Body of pancreas (tissue), 4 donors: ENCODE data around the gene PLA2G2F. TPM values are rescaled to one million over a fixed set of nuclear protein-coding genes. Genes with fewer than 3 reads are reported as not detected.

Source experiments
- ATAC-seq: fragments of 150-250 bp; one replicate; pipeline ENCODE4 v1.9.1; 2016
- DNase-seq, 4 donors: peaks; one replicate each; pipeline ENCODE4 v3.0.0-alpha.2; 2019
- H3K27ac ChIP-seq, 4 donors: fragments of 200-600 bp; sonication (generic); 1 replicate in 3 of 4; 2 replicates in 1 of 4; pipeline versions ENCODE4 v1.5.1 to v1.6.1; 2016 to 2019; ENCODE audit warnings: mild to moderate bottlenecking in 1 of 4, mixed read lengths in 1 of 4, moderate library complexity in 1 of 4
- H3K27me3 ChIP-seq, 2 donors: fragments of 200-600 bp; sonication (generic); one replicate each; pipeline ENCODE4 v1.6.0; 2016; ENCODE audit warnings: mild to moderate bottlenecking in 1 of 2
- H3K36me3 ChIP-seq, 2 donors: fragments of 200-600 bp; sonication (generic); replicated peaks in 1 of 2; 2 replicates each; pipeline ENCODE4 v1.5.1; 2016; ENCODE audit warnings: low read depth in 2 of 2; ENCODE audit not compliant: insufficient read depth in 1 of 2
- H3K4me1 ChIP-seq: fragments of 200-600 bp; sonication (generic); one replicate; pipeline ENCODE4 v1.6.0; 2016
- H3K4me3 ChIP-seq, 2 donors: fragments of 200-600 bp; sonication (generic); 1 replicate in 1 of 2; 2 replicates in 1 of 2; pipeline ENCODE4 v1.5.1; 2016 to 2019
- H3K9me3 ChIP-seq, 3 donors: fragments of 200-600 bp; sonication (generic); 1 replicate in 2 of 3; 2 replicates in 1 of 3; pipeline ENCODE4 v1.5.1; 2016
- CTCF ChIP-seq, 7 experiments: fragments of 450-650 bp in 4 of 7; fragments of 200-600 bp in 3 of 7; sonication (generic) in 3 of 7; IDR thresholded peaks; one replicate each; pipeline ENCODE4 v1.5.1; 2016 to 2019; ENCODE audit warnings: antibody characterized with exemption in 7 of 7
- POLR2A ChIP-seq, 3 donors: fragments of 450-650 bp; IDR thresholded peaks; one replicate each; pipeline ENCODE4 v1.6.1; 2016; ENCODE audit warnings: antibody characterized with exemption in 3 of 3, mild to moderate bottlenecking in 2 of 3
- WGBS, 2 donors: methylation state at CpG; one replicate each; pipeline ENCODE4 v1.1.5; 2017; 5-methylcytosine and 5-hydroxymethylcytosine counted together
- intact Hi-C: fragments of 100-400 bp; cut with DNase I; formaldehyde crosslinking; loops from one replicate; pipeline ENCODE4 v1.15.1; 2023
- total RNA-seq, 2 donors: library from RNA; depleted of rRNA; stranded (reverse); fragments of >200 nt; gene quantifications; one replicate each; pipeline ENCODE4 v1.1.0, GENCODE V29; 2016

Gene PLA2G2F
- not detected for total RNA-seq

GRCh38 chr1:20138961-20139550 lies at the start of gene PLA2G2F:
Gene PLA2G2F (plus strand): TSS chr1:20139323. CDS start chr1:20139428, 105 bp downstream.
- Histone ChIP-seq H3K9me3 (no peaks in the 10 kb centered on the region), H3K27ac (no peak within 1 kb of the TSS), H3K4me1 (no peaks in the 10 kb centered on the region), H3K27me3 (no peaks in the 10 kb centered on the region), H3K36me3 (no peaks in the 10 kb centered on the region), H3K4me3 (no peak within 1 kb of the TSS)
- intact Hi-C loops = no loop called here
- ATAC-seq (no peak), DNase-seq (no peak)
- 88 to 92% methylated on average over 6 to 9 of the region's 9 CpGs for WGBS, 2 donors
- TF ChIP-seq POLR2A (IDR thresholded peaks at IDR 0.05) = no peak
- no peak for TF ChIP-seq CTCF (IDR thresholded peaks at IDR 0.05)

GRCh38 chr1:20089328-20090077 lies 49.6 kb upstream of the PLA2G2F start:
- intact Hi-C loops = no loop called here
- no peak for ATAC-seq
- no peak overlapping the region for H3K27ac ChIP-seq
- H3K4me1 ChIP-seq = no peaks in the 10 kb centered on the region
- TF ChIP-seq POLR2A (IDR thresholded peaks at IDR 0.05) (no peak), CTCF (IDR thresholded peaks at IDR 0.05) (no peak)
- H3K9me3 ChIP-seq = no peaks in the 10 kb centered on the region
- H3K4me3 ChIP-seq = no peak overlapping the region
- DNase-seq = no peak
- no peaks in the 10 kb centered on the region for H3K27me3 ChIP-seq
- no peaks in the 10 kb centered on the region for H3K36me3 ChIP-seq
- WGBS, 2 donors = 82 to 85% methylated on average over 19 of the region's 19 CpGs

GRCh38 chr1:20090119-20090518 lies 49.0 kb upstream of the PLA2G2F start:
- Histone ChIP-seq H3K4me3 (no peak overlapping the region), H3K27ac (no peak overlapping the region), H3K9me3 (no peaks in the 10 kb centered on the region), H3K27me3 (no peaks in the 10 kb centered on the region), H3K36me3 (no peaks in the 10 kb centered on the region), H3K4me1 (no peaks in the 10 kb centered on the region)
- DNase-seq = no peak
- no peak for ATAC-seq
- 74 to 75% methylated on average over 3 of the region's 3 CpGs for WGBS, 2 donors
- no peak for TF ChIP-seq CTCF (IDR thresholded peaks at IDR 0.05)
- TF ChIP-seq POLR2A (IDR thresholded peaks at IDR 0.05) = no peak
- intact Hi-C loops = no loop called here

- intact Hi-C loops = no loop called here
- 60 to 68% methylated on average over 6 of the region's 6 CpGs for WGBS, 2 donors
- Histone ChIP-seq H3K36me3 (no peaks in the 10 kb centered on the region), H3K9me3 (no peaks in the 10 kb centered on the region), H3K4me1 (no peaks in the 10 kb centered on the region), H3K27me3 (no peaks in the 10 kb centered on the region), H3K4me3 (no peak overlapping the region), H3K27ac (no peak overlapping the region)
- no peak for ATAC-seq
- TF ChIP-seq CTCF (IDR thresholded peaks at IDR 0.05) = no peak
- no peak for TF ChIP-seq POLR2A (IDR thresholded peaks at IDR 0.05)
- DNase-seq = no peak
Observed at GRCh38 chr1:20090641-20091040, 48.5 kb upstream of the PLA2G2F start.

- Histone ChIP-seq H3K4me1 (no peaks in the 10 kb centered on the region), H3K36me3 (no peaks in the 10 kb centered on the region), H3K9me3 (no peaks in the 10 kb centered on the region), H3K4me3 (no peak overlapping the region), H3K27me3 (no peaks in the 10 kb centered on the region), H3K27ac (no peak overlapping the region)
- WGBS, 2 donors = 60 to 74% methylated on average over 5 of the region's 5 CpGs
- no peak for ATAC-seq
- no peak for DNase-seq
- no peak for TF ChIP-seq POLR2A (IDR thresholded peaks at IDR 0.05)
- intact Hi-C loops = no loop called here
Observed at GRCh38 chr1:20093303-20093702, 45.8 kb upstream of the PLA2G2F start.
